ENCODE data around the gene KCNQ1OT1. TPM values are rescaled to one million over a fixed set of nuclear protein-coding genes. Genes with fewer than 3 reads are reported as not detected.

The KCNQ1OT1 gene
- total RNA-seq, 1 donor from 2014 or later: 2.5 TPM

DNA sequence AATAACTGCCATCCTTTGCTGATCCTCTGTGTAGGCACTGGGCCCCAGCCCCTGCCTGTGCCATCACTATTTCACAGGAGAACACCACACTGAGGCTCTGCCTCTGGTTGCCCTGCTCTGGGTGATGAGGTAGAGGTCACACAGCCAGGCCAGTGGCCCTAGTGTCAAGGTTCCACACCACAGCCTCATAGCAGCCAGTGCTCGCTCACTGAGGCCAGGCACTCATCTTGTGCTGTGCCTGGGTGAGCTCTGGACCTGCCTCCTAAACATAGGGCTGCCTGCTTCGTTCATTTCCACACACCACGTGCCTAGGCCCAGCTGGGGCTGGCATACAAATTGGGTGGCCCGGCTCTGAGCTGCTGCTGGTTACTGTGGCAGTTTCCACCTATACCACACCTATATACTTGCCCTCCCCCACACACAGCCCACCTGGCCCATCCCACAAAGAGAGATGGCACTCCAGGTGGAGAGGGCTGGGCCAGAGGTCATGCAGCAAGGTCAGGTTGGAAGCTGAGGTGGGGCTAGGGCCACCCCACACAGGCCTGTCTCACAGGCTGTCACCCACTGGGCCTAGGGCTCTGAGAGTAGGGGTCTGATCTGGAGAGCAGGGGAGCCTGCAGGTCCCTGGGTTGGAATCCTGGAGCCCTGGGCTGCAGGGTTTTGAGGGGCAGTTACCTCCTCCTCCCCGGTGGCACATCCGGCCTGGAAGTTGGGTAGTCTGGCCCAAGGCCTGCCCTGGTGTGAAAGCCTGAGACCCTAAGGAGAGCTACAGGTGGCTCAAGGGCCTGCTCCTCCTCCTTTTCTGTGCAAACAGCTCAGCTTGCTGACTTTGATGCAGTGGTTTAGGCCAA, 11.2 kb downstream of the KCNQ1OT1 start:
- DNase-seq (ENCODE audit: low read depth): no peak

DNA sequence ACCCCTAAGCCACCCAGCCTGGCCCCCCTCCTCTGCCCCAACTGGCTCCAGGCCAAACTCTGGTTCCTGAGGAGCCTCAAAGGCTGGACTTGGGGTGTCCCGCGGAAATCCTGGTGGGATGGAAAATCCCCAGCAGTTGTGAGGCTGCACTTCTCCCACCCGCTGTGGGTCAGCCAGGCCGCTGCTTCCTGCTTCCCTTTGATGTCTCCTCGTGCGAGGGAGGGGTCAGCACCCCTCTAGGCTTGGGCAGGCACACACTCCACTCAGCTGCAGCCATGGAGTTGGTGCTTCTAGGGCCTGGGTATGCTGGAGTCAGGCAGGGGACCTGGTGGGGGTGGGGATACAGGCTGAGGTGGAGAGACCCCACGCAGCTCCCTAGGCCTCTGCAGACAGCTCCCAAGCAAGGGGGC, 12.0 kb downstream of the KCNQ1OT1 start:
- DNase-seq (ENCODE audit: low read depth): no peak

DNA sequence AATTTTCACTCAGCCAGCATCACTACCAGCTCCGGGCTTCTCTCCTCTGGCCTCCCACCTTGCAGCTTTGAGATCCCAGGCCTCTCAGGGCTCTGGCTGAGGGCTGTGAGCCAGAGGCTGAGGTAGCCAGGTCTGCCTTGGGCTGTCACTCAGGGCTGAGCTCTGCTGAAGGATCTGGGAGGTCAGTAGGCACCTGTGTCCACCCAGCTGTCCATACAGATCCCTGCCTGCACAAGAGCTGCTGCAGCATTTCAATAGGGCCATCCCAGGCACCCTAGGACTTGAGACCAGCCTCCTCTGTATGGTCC, 12.6 kb downstream of the KCNQ1OT1 start:
- DNase-seq (ENCODE audit: low read depth): peak; percentile 37

DNA sequence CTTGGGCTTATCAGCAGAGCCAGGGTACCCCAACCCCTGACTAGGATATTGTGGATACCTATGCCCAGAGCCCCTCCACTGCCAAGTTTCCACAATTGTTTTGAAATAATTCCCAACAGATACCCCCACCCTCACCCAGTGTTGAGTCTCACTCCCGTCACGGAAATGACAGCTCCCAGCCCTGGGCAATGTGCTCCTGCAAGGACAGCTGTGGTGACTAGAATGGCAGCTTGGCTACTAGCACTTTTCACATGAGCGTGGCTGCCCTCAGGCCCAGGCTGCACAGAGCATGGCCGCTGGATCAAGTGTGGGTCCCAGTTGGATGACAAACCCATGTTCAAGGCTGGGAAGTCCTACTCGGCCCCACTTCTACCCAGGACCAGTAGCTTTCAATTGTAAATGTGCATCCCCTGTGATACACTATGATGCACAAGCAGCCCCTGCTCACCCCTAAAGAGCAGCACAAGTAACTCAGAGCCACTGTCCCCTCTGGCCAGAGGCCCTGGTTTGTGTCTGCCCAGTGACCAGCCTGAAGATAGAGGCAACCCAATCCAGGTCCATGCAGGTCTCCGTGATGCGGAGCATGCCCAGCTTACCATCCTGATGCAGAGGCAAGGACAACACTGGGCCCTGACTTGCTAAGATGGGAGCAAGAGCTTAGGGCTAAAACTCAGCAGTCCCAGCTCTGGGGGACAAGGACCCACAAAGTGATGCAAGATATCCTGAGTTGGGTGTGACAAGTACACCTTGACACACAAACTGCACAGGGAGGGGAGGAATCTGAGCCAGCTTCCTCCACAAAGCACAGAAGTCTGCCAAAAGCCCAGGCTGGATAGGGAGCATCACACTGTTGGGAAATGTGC, 13.2 kb downstream of the KCNQ1OT1 start:
- peak; percentile 72 for DNase-seq (ENCODE audit: low read depth)

DNA sequence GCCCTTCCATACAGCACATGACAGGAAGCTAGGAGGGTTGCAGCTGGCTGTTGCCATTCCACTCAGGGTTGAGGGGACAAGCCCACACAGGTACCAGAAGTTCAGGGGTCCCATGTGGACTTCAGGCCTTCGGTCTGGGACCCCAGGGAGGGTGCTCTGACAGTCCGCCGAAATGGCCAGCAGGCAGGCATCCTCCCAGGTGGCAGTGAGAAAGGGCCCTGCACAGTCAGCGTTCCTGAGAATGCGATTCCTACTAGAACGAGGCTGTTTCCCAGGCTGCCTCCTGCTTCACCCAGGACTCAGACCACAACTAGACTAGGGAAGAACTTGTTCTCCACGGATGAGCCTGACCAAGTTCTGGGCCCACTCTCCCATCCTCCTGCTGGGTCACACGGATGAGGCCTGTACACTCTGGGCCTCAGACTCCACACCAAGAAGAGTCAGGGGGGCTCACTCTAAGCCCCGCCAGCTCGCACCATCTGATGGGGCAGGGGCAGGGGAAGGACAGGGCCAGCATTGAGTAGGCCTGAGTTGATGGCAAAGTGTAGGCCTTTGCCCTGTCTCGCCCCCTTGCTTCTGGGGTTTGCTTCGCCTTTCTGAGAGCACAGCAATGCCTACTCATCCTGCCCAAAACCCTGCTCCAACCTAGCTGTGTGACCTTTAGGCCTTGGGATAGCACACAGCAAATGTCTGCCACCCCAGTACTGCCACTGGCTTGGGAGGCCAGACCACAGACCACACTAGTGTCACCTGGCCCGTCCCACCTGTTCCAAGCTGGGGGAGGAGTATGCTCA, 14.0 kb downstream of the KCNQ1OT1 start:
- DNase-seq (ENCODE audit: low read depth): peak; percentile 85

DNA sequence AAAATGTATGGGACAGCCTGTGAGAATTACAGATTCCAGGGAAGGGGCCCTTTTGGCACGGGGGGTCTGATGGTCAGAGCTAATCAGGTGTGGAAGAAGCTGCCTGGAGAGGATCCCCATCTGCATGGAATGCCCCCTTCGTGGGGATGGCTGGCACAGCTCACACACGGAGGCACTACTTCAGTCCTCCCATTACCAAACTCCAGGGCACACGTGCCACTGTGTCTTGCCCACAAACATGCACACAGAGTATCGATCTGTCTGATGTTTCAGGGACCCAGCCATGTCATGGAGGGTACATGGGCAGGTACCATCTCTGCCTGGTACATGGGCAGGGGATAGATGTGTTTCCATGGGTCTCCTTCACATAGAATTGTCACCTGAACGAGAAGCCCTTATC, 14.7 kb downstream of the KCNQ1OT1 start:
- DNase-seq (ENCODE audit: low read depth): no peak

DNA sequence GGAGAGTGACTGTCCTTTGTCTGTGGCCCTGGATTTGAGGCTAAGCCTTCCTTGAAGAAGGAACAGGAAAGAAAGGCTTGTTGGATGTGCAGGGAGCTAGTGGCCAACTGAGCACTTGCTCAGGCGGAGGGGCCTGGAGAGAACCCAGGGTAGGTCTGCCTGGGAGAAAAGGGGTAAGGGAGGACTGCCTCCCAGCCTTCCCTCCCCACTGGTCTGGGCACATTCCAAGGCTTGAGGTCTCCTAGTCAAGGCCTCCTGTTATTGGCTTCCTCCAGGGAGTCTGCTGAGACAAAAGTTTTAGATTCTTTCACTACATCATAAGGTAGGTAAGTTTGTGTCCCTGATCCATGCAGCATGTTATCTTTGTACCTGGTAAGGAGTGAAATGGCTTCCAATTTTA, 15.2 kb downstream of the KCNQ1OT1 start:
- DNase-seq (ENCODE audit: low read depth): no peak

DNA sequence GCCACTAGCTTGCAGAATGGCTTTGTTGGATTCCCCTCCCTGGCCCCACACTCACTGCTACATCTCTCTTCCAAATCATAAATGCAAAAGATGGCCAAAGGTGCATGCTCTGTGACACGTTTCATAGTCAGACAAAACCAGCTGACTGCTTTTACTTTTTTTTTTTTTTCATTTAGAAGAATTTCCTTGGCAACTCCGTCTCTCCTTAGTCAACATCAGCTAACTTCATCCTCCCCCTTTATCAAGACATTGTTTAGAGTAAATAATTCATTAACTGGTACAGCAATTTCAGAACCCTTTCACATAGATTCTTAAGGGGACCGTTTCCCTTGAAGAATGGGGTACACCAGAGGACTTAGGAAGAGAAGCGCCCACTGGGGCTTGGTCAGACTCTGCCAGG, 16.0 kb downstream of the KCNQ1OT1 start:
- DNase-seq (ENCODE audit: low read depth): no peak

DNA sequence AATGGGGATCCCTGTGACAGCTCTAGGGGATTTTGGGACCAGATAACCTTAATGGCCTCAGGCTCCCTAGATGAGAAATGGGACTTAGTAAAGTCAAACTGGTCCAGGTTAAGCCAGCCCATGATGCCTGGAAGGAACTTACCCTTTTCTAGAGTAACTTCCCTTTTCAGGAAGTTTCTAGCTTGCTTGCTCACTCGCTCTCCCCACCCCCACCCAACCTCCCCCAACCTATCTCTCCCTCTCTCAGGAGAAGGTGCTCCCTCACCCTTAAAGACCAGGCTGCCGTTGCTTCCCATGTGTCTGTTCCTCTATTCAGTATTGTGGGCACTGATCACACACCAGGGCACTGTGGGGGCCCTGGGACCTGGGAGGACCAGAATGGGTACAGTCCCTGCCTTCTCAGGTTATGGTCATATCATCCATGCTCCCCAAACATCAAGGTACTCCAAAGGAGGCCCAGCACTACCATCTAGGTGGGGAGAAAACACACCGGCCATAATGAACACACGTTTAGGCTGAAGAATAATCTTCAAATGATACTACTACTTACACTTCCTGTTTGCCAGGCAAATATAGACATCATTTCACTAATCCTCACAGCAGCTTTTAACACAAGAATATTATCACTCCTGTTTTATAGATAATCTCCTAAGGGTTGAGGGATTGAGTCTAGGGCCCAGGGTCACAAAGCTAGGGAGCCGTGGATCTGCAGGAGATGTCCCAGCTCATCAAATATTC, 18.2 kb downstream of the KCNQ1OT1 start:
- no peak for DNase-seq (ENCODE audit: low read depth)

DNA sequence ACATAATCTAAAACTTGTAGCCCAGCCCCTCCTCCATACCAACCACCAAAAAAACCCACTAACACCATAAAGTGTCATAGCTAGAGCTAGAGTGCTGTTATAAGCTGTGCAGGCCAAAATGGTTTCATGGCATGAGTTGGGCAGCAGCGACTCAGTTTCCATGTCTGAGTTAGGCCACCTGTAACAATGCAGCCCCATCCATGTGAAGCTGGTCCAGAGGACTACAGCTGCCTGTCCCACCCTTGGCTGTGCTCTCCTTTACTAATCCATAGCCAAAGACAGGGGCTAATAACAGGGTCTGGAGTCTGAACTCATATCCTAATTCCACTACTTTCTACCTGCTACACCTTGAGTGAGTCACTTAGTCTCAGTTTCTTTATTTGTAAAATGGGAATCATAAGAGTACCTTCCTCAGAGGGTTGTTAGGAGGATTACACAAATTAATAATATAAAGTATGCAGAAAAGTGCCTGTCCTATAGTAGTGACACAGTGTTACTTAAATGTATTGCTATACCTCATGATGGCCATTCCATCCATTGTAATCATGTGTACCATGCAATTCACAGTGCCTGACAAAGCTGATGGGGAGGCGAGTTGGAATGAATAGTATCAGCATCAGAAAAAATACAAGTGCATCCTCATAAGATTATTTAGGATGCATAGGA, 20.6 kb downstream of the KCNQ1OT1 start:
- DNase-seq (ENCODE audit: low read depth): no peak

DNA sequence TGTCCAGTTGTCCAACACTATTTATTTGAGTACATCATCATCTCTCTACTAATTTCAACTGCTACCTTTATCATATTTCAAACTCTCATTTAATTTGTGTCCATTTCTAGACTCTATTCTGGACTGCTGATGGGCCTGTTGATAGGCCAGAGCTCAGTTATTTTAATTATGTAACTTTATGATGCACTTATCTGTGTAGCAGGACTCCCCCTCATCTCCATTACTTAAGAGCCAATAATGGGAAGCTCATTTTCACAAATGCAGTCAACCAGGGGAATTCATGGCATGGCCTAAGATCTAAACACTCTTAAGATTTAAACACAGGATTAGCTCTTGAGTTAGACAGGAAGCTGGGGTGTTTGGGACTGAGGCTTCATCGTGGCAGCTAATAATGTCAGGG, 21.4 kb downstream of the KCNQ1OT1 start:
- DNase-seq (ENCODE audit: low read depth): no peak

DNA sequence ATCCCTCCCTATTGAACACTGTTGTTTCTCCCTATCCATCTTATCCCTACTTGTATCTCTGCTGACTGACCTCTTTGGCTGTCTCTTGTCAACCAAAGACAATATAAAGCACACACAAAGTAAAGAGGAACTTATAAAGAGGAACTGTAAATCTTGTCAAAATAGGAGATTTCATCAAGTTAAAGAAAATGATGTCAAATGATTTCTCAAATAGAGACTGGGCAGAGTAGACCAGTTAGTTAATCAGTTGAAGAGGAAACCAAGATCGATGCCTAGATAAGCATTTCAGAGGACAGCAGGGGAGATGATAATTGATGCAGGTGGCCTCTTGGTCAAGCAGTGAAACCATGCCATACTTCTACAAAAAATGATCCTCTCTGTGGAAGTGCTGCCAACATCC, 22.7 kb downstream of the KCNQ1OT1 start:
- DNase-seq (ENCODE audit: low read depth): no peak

DNA sequence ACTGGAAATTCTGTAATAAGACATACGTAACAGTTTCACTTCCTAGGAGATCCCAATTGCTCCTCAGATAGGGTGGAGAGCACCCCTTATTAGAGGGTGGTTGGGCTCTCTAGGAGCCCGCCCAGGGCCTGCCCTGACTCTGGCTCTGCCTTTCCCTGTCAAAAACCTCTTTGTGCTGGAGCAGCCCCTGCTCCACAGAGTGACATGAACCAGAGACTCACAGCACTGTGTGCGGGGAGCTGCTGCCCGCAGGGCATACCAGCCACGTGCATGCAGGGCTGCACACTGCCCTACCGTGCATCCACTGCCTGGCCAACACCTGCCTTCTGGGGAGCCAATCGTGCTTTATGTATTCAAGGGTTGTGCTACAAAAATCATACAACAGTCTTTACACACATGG, 24.3 kb downstream of the KCNQ1OT1 start:
- no peak for DNase-seq (ENCODE audit: low read depth)

DNA sequence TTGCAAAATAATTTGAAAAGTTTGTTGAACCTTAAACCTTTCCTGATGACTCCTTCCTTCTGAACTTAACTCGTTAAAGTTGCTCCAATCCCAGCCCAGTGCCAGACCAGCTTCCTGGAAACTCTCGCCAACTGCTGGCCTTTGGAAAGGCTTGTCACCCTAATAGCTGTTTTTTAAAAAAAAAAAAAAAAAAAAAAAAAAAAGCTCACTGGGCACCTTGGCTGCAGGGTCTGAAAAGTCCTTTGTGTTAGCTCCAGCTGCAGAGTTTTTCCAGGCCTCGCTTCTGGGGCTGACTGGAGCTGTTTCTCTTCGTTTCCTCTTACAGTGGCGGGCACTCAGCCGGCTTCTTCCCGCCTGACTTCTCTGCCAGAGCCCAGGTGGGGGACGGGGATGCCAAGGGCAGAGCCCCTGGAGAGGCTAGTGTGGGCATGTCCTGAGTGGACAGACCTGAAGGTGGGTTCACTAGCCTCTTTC, 25.1 kb downstream of the KCNQ1OT1 start:
- no peak for DNase-seq (ENCODE audit: low read depth)

DNA sequence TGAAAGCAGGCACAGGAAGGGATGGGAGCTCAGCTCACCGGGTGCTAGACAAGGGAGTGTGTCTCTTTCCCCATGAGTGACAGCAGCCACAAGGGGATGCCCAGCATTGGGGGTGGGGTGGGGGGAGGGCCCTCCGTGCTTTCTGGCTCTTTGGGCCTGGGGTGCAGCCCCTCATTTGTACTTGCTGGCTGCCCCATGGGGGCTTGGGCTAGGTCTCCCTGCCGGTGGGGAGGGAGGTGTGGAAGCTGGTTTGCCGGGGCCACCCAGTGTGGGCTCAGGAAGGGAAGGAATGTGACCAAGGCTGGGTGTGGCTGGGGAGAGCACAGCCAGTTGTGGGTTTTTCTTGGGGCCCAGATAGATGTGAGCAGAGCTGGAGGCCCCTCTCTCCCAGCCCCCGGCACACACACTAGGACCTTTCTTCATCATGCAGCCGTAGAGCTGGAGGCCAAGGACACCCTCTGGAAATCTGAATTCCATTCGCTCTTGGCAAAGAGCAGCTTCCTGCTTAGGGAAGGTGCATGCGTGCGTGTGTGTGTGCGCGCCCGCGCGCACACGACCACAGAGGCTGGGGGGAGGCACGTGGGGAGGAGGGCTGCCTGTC, 25.8 kb downstream of the KCNQ1OT1 start:
- DNase-seq (ENCODE audit: low read depth): no peak

DNA sequence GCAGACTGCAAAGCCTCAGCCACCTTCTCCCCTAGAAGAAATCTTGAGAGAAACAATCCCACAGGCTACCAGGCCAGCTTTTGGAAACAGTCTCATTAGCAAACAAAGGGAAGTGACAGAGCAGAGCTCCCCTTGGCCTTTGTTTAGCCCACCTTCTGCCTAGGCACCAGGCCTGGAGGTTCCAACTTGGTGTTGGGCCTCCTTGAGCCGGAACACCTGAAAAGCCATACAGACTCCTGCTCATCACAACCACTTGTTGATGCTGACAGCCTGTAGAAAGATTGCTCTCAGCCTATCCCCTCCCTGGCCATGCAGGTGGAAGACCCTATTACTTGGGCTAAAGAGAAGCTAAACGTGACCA, 26.6 kb downstream of the KCNQ1OT1 start:
- no peak for DNase-seq (ENCODE audit: low read depth)

DNA sequence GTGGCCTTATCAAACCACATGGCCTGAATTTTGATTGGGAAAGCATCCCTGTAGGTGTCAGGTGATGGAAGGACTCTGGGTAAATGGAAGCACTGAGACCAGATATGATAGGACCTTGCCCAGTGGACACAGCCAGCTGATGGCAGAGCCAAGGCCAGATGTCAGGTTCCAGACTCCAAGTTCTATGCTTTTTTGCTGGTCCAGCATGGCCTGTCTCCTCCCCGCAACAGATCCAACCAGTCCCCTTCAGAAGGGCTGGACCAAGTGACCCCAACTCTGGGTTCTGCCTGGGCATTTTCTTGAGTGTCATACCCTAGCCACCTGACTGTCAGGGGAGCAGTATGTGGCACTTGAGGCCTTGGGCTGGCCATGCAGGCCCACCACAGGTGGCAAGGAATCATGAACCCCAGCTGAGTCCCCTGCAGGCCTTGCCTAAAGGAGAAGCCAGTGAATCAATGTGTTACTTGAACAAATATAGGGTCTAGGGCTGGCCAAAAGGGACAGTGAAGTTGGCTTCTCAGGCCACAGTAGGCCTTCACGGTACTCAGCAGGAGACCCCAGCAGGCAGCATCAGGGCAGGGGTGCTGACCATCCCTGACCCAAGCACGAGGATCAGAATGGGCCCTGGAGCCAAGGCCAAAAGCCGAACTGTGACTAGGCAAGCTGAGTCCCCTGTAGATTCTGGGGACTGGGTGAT, 27.1 kb downstream of the KCNQ1OT1 start:
- no peak for DNase-seq (ENCODE audit: low read depth)

DNA sequence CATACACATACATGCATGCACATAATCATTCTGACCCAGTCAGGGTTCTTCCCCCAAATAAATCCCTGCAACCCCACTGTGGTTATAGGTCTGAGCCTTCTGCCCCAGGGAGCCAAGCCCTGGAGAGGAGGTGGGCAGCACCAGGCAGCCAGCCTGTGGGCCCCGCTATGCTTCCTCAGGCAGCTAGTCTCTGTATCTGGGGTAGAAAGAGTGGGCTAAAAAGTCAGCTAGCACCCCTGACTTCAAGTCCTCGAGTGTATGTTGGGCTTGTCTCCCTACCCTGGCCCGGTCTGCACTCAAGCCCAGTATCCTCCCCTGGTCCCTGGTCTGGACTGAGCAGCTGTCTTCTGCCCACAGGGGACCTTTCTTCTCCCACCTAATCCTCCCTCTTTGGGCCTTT, 28.0 kb downstream of the KCNQ1OT1 start:
- no peak for DNase-seq (ENCODE audit: low read depth)

DNA sequence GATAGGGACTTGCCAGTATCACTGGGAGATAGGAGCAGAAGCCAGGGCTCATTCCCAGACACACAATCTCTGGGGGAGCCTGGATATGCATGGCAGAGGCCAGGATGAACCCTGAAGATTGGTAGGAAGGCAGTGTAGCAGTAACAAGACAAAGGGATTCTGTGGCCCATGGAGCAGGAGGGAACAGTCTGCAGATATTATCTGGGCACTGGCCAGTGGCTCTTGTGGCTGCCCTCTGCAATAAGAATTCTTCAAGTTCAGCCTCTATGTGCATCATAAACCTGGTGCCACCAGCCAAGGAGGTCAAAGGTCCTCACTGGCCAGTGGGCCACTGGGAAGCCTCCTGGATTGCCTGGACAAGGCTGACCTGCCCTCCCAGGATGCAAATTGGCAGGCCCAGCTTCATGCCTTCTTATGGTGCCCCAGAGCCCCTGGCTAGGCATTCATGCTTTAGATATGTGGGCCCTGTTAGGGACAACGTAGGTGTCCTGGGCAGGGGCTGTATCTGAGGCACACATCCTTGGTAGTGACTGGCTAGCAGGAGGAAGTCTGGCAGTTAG, 29.2 kb downstream of the KCNQ1OT1 start:
- DNase-seq (ENCODE audit: low read depth): no peak

Data from myocyte (in vitro differentiated cells).